Tongue (tissue), 2 donors: ENCODE data around the gene STING1. TPM values are rescaled to one million over a fixed set of nuclear protein-coding genes. Genes with fewer than 3 reads are reported as not detected.
"Not testable (repeated sequence)": the region's sequence is repeated elsewhere in the genome, so short reads cannot be mapped to it uniquely, and the experiment has no call there.

Source experiments
- DNase-seq: peaks from one replicate; pipeline ENCODE4 v3.0.0-alpha.2; 2015
- total RNA-seq: library from RNA; depleted of rRNA; stranded (reverse); fragments of >200 nt; gene quantifications from one replicate; pipeline ENCODE4 v1.2.3, GENCODE V29; 2014

STING1 gene
- total RNA-seq: 38.9 TPM

DNA sequence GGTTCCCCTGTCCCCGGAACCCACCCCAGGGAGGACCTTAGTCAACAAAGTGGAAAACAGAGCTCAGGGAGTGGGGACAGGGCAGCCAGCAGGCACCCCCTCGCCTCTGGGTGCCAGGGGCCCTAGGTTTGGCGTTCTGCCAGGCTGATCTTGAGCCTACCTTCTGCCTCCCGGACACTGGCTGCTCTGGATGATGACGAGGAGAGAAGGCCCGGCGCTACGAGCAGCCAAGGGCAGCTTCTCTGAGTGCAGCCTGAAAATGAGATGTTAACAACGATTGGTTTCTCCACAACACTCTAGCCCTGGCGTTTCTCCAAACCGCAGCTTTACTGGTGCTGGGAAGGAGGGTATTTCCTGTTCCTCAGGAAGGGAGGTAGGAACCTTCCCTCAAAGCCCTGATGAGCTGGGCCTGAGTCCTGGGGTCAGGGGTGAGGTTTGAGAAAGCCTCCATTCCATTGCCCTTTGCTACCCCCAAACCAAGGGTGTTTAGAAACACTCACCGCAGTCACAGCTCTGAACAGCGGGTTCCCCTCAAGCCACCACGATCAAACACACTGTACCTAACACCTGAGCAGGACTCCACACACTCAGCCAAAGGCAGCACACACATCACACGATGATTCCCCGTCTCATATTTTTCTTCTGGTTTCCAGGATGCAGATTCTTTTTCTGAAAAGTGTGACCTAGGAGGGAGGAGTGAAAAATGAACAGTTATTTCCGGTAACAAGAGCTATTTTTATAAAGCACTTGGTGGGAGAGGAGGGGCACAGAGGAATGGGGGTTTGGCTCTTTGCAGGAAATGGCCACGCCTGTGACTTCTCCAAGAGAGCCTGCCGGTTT, at the start of gene STING1:
Gene STING1, minus strand, starts transcription at position 709 of the 840 bp plus-strand sequence. CDS start 1,054 bp downstream, outside the sequence.
- peak; percentile 92 for DNase-seq

DNA sequence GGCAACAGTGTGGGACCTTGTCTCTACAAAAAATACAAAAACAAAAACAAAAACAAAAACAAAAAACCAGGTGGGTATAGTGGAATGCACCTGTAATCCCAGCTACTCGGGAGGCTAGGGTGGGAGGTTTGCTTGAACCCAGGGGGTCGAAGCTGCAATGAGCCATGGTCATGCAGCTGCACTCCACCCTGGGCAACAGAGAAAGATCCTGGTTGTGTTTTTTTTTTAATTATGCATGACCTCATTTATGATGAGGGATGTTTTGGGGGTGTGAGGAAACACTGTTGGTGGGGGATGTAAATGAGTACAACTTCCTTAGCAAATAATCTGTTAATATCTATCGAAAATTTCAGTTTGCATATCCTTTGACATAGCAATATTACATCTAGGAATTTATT, 49.2 kb upstream of the STING1 start:
- DNase-seq: no peak

DNA sequence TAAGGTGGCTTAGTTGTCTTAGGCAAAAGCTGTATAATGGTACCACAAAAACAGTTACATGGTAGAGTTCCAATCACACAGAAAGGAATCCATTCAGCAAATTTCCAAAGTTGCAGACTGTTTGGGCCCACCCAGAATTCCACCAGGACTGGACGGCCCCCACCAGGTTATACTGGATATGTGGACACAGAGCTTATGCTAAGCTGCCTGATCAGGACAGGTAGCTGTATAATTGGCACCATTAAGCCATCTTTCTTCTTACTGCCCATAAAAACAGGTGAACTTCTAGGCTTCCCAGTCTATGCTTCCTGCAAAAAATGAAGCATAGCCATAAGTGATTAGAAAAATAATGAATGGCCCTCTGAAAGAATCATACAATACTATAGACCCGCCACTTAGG, 47.5 kb upstream of the STING1 start:
- not testable (repeated sequence) for DNase-seq

DNA sequence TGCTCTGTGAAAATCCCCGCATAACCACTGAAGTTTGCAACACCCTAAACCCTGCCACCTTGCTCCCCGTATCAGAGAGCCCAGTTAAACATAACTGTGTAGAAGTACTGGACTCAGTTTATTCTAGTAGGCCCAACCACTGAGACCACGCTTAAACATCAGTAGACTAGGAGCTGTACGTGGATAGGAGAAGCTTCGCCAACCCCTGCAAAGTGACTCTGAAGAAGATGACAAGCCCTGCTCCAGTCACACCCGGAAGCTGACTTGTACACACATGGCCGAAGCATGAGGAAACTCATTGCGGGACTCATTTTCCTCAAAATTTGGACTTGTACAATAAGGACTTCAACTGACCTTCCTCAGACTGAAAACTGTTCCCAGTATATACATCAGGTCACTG, 46.1 kb upstream of the STING1 start:
- DNase-seq: not testable (repeated sequence)

DNA sequence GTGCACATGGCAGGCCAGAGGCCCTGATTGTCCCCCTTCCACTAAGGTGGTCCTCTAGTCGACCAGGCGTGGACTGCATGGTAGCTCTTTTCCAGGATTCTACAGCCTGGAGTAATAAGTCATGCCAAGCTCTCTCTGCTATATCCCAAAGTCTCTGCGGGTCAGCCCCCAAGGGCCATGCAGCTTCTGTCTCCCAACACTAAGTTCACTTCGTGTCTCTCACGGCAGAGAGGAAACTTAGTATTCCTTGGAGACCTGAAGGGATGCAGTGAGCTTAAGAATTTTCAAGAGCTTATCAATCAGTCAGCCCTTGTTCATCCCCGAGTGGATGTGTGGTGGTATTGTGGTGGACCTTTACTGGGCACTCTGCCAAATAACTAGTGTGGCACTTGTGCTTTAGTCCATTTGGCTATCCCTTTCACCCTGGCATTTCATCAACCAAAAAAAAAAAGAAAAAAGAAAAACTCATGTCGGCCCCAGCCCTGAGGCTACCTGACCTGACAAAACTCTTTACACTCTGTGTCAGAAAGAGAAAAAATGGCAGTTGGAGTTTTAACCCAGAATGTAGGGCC, 45.4 kb upstream of the STING1 start:
- not testable (repeated sequence) for DNase-seq

DNA sequence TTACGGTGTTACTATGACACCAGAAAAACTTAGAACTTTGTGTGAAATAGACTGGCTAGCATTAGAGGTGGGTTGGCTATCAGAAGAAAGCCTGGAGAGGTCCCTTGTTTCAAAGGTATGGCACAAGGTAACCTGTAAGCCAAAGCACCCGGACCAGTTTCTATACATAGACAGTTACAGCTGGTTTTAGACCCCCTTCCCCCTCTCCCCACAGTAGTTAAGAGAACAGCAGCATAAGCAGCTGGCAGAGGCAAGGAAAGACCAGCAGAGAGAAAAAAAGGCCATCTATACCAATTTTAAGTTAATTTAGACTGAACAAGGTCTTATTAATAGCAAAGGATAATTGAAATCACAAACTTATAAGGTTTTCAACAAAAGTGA, 44.5 kb upstream of the STING1 start:
- not testable (repeated sequence) for DNase-seq

DNA sequence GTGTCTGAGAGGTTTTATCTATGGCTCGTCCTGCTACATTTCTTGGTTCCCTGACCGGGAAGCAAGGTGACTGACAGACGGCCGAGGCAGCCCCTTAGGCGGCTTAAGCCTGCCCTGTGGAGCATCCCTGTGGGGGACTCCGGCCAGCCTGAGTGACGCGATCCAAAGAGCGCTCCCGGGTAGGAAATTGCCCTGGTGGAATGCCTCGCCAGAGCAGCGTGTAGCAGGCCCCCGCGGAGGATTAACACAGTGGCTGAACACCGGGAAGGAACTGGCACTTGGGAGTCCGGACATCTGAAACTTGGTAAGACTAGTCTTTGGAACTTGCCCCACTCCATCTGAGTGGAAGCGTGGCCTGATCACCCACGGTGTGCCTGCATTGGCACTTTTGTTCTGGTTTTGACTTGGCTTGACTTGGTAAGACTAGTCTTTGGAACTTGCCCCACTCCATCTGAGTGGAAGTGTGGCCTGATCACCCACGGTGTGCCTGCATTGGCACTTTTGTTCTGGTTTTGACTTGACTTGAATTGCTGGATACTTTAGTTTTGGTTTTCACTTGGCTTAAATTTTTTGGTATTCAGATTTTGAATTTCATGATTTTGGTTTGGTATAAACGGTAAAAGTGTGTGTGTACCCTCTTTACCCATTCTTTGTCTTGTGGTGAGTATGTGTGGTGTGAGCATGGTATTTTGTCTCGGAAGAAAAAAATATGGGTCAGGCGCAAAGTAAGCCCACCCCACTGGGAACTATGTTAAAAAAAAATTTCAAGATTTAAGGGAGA, 43.9 kb upstream of the STING1 start:
- not testable (repeated sequence) for DNase-seq

DNA sequence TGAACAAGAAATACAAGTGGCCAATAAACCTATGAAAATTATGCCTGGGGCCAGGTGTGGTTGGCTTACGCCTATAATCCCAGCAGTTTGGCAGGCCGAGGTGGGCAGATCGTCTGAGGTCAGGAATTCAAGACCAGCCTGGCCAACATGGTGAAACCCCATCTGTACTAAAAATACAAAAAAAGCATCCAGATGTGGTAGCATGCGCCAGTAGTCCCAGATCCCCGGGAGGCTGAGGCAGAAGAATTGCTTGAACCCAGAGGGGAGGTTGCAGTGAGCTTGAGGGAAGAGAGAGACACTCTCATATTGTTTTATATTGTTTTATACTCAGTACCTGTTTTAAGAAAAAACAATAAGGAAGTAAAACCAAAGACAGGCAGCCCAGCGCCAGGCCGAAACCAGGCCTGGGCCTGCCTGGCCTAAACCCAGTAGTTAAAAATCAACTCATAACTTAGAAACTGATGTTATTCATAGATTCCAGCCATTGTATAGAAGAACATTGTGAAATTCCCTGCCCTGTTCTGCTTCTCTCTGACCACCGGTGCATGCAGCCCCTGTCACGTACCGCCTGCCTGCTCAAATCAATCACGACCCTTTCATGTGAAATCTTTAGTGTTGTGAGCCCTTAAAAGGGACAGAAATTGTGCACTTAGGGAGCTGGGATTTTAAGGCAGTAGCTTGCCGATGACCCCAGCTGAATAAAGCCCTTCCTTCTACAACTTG, 43.2 kb upstream of the STING1 start:
- DNase-seq: not testable (repeated sequence)

DNA sequence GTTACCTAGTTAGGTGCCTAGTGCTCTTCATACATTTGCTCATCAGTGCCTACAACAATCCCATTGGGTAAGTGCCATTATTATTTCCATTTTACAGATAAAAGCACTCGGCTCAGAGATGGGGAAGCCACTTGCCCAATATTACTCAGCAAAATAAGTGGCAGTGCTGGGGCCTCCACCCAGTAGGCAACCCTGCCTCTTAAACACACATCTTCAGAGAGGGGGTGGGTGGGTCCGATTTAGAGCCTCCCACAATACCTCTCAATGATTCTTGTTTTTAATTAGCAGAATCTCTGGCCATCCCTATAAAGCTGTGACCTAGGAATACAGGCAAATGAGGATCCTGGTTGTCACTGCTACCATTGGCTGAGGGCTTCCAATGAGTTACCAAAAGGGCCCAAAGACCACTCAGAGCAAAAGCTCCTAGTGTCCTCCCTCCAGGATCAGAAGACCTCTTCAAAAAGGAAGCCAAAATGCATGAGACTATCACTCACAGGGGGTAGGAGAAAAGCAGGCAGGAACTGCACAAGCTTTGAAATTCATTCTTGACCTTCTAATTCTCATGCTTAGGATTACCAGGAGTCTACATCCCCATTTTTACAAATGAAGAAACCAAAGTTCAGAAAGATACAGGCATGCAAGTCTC, 42.5 kb upstream of the STING1 start:
- no peak for DNase-seq

DNA sequence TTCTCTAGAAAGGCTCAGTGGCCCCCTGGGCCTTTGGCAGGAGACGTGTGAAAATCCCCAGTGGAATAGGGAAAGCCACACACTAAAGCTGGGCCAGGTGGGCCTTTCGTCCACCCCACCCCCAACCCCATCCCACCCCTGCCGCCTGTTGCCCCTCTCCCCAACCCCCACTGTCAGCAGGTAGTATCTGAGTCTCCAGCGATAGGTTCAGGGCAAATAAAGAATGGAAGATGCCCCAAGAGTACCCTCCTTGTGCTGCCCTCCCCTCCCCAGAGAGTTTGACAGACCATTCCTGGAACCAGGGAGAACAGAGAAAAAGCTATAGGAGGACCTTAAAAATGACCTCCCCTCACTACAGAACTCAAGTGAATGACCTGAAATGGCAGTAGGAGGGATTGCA, 41.9 kb upstream of the STING1 start:
- DNase-seq: no peak

DNA sequence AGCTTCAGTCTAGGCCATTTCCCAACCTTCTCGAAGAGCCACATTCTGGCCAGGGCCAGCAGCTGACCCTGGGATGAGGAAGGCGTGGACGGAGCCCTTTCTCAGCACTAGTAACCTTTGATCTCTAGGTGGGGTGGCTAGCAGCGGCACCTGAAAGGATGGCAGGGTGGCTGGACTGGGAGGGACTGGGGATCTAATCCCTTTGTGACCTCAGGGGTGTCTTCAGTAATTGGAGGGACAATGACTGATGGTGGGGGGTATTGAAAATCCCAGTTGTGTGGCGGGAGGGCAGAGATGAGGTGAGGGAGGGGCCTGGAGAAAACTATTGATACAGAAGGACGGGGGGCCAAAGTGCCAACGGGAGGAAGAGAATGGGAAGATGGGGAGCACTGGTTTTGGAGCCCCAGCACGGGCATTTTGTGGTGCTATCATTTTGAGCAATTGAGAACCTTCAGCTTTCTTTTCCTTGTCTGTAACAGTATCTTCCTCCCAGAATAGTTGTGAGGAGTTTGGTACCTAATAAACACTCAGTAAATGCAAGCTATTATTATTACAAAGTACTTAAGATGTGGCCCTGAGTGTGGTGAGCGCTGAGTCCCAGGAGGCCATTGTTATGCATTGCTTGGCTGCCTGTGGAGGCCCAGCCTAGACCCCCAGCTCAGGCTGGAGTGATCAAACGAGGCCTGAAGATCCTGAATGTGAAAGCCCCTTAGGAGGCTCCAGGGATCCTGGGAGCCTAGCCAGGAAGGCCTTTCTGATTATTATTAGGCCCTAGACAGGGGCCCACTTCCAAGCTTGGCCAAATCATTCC, 41.3 kb upstream of the STING1 start:
- DNase-seq: no peak

DNA sequence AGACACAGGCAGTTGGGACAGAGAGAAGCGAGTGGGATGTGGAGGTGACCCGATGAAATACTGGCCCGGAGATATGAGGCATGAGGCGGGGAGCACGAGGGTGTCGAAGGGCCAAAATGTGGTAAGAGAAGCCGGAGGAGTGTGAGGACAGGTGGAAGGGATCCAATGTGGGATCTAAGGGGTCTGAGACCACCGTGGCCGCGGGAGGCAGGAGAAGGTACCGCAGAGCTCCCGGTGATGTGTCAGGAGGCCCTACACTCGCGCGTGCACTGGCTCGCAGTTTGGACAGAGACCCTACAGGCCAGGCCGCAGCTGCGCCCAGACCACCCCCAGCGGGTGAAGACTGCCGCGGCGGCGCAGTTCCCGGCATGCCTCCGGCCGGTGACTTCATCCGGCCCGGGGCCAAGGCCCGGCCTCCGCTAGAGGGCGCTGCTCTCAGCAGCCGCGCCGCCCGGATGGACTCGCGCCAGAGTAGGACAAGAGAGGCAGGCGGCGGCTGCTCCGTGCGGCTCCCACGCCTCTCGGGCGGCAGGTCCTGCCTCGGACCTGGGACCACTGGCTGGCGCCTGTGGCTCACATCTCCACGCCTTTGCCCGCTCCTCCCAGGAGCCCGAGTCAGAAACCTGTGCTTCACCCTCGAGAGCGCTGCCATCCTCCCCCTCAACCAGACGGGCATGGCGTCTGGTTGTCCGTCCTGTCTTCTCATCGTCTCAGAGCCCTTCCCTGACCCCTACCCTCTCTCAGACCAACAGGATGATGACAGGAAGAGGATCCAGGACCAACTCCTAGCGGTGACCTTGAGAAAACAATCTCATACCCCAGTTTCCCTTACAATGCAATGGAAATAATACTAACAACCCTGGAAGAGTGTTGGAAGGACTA, 35.4 kb upstream of the STING1 start:
- peak; percentile 97 for DNase-seq

DNA sequence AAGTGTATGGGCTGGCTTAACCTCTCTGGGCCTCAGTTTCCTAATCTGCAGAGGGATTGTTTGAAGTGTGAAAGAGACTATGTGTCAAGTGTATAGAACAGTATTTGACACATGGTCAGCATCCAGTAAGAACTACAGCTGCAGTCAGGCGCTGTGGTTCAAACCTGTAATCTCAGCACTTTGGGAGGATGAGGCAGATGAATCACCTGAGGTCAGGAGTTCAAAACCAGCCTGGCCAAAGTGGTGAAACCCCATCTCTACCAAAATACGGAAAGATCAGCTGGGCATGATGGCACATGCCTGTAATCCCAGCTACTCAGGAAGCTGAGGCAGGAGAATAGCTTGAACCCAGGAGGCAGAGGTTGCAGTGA, 31.9 kb upstream of the STING1 start:
- no peak for DNase-seq

DNA sequence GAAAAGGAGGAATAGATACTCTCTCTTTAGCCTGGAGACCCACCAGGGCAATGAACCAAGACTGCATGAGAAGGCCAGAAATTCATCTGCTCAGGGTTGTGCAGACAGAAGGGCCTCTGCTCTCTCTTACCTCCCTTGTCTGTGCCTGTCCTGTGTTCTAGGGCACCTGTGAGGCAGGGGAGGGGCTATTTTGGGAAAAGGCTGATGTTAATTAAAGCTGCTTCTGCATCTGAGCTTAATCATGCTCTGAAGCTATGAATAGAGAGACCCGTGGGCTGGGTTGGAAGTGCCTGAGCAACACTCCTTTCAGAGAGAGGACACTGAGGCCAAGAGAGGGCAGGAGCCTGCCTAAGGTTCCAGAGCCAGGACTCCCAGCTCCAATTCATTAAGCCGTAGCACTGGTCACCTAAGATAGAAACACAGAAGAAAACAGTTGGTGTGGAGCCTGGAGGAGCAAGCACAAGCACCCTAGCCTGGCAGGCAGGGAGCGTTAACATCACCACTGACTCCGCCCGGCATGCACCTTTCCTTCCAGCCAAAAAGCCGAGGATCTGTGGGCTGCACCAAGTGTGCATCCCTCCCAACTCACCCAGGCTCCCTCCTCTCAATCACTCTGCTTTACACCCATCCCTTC, 31.4 kb upstream of the STING1 start:
- no peak for DNase-seq

DNA sequence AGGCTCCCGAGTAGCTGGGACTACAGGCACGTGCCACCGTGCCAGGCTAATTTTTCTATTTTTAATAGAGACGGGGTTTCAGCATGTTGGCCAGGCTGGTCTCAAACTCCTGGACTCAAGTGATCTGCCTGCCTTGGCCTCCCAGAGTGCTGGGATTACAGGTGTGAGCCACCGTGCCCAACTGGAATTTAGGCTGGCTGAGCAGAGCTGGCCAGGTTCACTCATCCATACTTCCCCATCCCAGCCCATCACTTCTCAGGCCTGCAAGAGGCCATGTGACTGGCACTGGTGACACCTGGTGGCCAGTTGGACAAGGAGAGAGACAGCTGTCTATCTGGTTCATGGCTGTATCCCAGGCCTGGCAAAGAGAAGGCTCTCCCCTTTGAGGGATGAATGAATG, 30.9 kb upstream of the STING1 start:
- DNase-seq: peak; percentile 84

DNA sequence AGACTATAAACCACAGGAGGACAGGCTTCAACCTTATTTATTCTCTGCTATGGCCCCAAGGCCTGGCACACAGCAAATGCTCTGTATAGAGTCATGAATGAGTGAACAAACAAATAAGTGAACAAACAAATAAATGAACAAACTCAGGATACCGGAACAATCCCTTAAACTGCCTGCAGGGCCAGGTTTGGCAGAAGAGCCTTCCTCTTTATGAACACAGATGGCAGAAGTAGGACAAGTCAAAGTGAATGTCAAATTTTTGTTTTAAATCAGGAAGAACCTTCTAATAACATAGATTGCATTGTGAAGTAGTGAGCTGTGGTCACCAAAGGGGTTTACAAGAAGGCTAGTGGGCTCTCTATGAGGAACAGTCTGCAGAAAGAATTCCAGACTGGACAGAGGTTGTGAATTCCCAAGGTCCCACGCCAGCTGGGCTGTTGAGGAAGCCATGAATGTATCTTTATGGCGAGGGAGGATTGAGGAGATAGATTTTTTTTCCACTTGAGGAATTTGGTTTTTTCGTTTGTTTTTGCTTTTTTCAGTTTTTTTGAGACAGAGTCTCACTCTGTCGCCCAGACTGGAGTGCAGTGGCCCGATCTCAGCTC, 30.3 kb upstream of the STING1 start:
- no peak for DNase-seq

DNA sequence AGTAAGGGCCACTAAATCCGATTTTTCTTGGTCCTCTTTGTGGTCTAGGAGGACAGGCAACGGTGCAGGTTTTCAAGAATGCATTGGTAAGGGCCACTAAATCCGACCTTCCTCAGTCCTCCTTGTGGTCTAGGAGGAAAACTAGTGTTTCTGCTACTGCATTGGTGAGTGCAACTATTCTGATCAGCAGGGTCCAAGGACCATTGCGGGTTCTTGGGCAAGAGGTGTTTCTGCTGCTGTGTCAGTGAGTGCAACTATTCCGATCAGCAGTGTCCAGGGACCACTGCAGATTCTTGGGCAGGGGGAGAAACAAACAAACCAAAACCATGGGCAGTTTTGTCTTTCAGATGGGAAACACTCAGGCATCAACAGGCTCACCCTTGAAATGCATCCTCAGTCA, 22.2 kb upstream of the STING1 start:
- DNase-seq: not testable (repeated sequence)

DNA sequence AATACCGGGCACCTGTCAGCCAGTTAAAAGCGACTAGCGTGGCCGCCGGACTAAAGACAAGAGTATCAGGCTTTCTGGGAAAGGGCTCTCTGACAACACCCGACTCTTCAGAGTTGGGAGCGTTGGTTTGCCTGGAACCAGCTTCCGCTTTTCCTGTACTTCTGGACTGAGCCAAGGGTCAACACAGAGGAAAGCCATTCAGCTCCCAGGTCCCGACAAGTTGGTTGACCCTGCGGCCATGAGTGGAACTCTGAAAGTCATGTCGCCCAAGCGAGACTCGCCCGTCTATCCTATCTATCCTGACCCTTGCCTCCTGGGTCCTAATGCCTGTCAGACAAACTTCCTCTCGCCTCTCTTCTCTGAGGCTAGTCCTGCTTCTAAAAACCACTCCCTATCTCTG, 21.3 kb upstream of the STING1 start:
- DNase-seq: not testable (repeated sequence)
